IMR-90 (cell line): ENCODE measurements around the gene TAF4. TPM values are rescaled to one million over a fixed set of nuclear protein-coding genes. Genes with fewer than 3 reads are reported as not detected.

ENCODE experiments used
- ATAC-seq: fragments of 200-7000 bp; cut with Tn5 transposase; 2 replicates; pipeline ENCODE4 v1.9.1; 2020; ENCODE audit warnings: low read depth, mild to moderate bottlenecking, moderate library complexity
- BruUV-seq: library from RNA; stranded (reverse); fragments of 400-500 nt; replicated peaks from 2 replicates; lab custom pipeline; 2021; lab: Mats Ljungman, UMichigan
- CTCF ChIA-PET: fragments of 300-600 bp; formaldehyde crosslinking; extraction: SDS; loops from one replicate; lab custom pipeline; 2021; ENCODE audit warnings: antibody characterized with exemption; lab: Yijun Ruan, JAX
- POLR2A ChIA-PET: fragments of 300-600 bp; sonication (Branson Sonifier 250); formaldehyde crosslinking; loops from one replicate; lab custom pipeline; 2022; ENCODE audit warnings: antibody characterized with exemption; ENCODE audit not compliant: unreplicated experiment; lab: Charles Lee
- DNase-seq: peaks from one replicate; pipeline ENCODE4 v3.0.0; 2013
- H2AFZ ChIP-seq: replicated peaks from 2 replicates; pipeline ENCODE3; 2013; ENCODE audit warnings: low read length, mild to moderate bottlenecking; ENCODE audit not compliant: poor library complexity
- H2AK5ac ChIP-seq: 2 replicates; pipeline ENCODE4 v1.6.1; 2013; ENCODE audit warnings: low read depth, low read length, inconsistent platforms
- H2AK9ac ChIP-seq: replicated peaks from 2 replicates; pipeline ENCODE3; 2013; ENCODE audit warnings: mild to moderate bottlenecking, low read depth, low read length, moderate library complexity; ENCODE audit not compliant: poor library complexity
- H2BK120ac ChIP-seq: 2 replicates; pipeline ENCODE4 v1.6.1; 2013; ENCODE audit warnings: low read depth, low read length, inconsistent platforms
- H2BK15ac ChIP-seq: 3 replicates; pipeline ENCODE4 v1.6.1; 2013; ENCODE audit warnings: low read depth, low read length, inconsistent platforms
- H2BK20ac ChIP-seq: 2 replicates; pipeline ENCODE4 v1.6.1; 2013; ENCODE audit warnings: low read depth, mild to moderate bottlenecking, inconsistent platforms, low read length, moderate library complexity
- H2BK5ac ChIP-seq: 2 replicates; pipeline ENCODE4 v1.6.1; 2013; ENCODE audit warnings: mild to moderate bottlenecking, low read depth, low read length, inconsistent platforms; ENCODE audit not compliant: poor library complexity, severe bottlenecking
- H3K14ac ChIP-seq: replicated peaks from 2 replicates; pipeline ENCODE4 v1.6.1; 2013; ENCODE audit warnings: low read depth, low read length, inconsistent platforms
- H3K18ac ChIP-seq: 2 replicates; pipeline ENCODE4 v1.6.1; 2013; ENCODE audit warnings: low read depth, low read length, control low read depth
- H3K23ac ChIP-seq: 2 replicates; pipeline ENCODE4 v1.6.1; 2013; ENCODE audit warnings: low read depth, low read length, inconsistent platforms
- H3K27ac ChIP-seq: 2 replicates; pipeline ENCODE4 v1.5.1; 2013; ENCODE audit warnings: mild to moderate bottlenecking, control low read depth, low read length; ENCODE audit not compliant: insufficient read depth
- H3K27me3 ChIP-seq: 2 replicates; pipeline ENCODE4 v1.6.1; 2013; ENCODE audit warnings: low read length; ENCODE audit not compliant: control insufficient read depth, insufficient read depth
- H3K36me3 ChIP-seq: 2 replicates; pipeline ENCODE4 v1.6.1; 2013; ENCODE audit warnings: low read length, mixed read lengths; ENCODE audit not compliant: control insufficient read depth, insufficient read depth
- H3K4ac ChIP-seq: 2 replicates; pipeline ENCODE4 v1.6.1; 2013; ENCODE audit warnings: low read depth, low read length, inconsistent platforms
- H3K4me1 ChIP-seq: 2 replicates; pipeline ENCODE4 v1.6.1; 2013; ENCODE audit warnings: low read length, mixed read lengths; ENCODE audit not compliant: control insufficient read depth, insufficient read depth
- H3K4me2 ChIP-seq: 2 replicates; pipeline ENCODE4 v1.6.1; 2013; ENCODE audit warnings: low read depth, mild to moderate bottlenecking, control low read depth, low read length, moderate library complexity
- H3K4me3 ChIP-seq: 2 replicates; pipeline ENCODE4 v1.5.1; 2013; ENCODE audit warnings: low read depth, mild to moderate bottlenecking, control low read depth, low read length, moderate library complexity; ENCODE audit not compliant: insufficient read depth
- H3K56ac ChIP-seq: 2 replicates; pipeline ENCODE4 v1.6.1; 2013; ENCODE audit warnings: low read length, inconsistent platforms; ENCODE audit not compliant: insufficient read depth; ENCODE audit errors: extremely low read depth
- H3K79me1 ChIP-seq, 2 experiments: 2 replicates each; pipeline ENCODE4 v1.6.1; 2013; ENCODE audit warnings: low read length in 2 of 2, inconsistent platforms in 1 of 2, low read depth in 1 of 2
- H3K9ac ChIP-seq: 2 replicates; pipeline ENCODE4 v1.6.1; 2013; ENCODE audit warnings: low read depth, low read length, control low read depth
- H3K9me1 ChIP-seq: 2 replicates; pipeline ENCODE4 v1.6.1; 2013; ENCODE audit warnings: low read length, inconsistent platforms; ENCODE audit not compliant: insufficient read depth
- H3K9me3 ChIP-seq: 2 replicates; pipeline ENCODE4 v1.6.1; 2013; ENCODE audit warnings: low read length; ENCODE audit not compliant: control insufficient read depth, insufficient read depth
- H4K20me1 ChIP-seq: 2 replicates; pipeline ENCODE4 v1.6.1; 2013; ENCODE audit warnings: low read length, inconsistent platforms; ENCODE audit not compliant: insufficient read depth
- H4K5ac ChIP-seq: 2 replicates; pipeline ENCODE4 v1.6.1; 2013; ENCODE audit warnings: mild to moderate bottlenecking, low read depth, low read length, control low read depth
- H4K8ac ChIP-seq, 2 experiments: 2 replicates each; pipeline ENCODE4 v1.6.1; 2013; ENCODE audit warnings: low read depth in 2 of 2, low read length in 2 of 2, control low read depth in 1 of 2, inconsistent platforms in 1 of 2
- H4K91ac ChIP-seq: 2 replicates; pipeline ENCODE4 v1.6.1; 2013; ENCODE audit warnings: low read depth, low read length, inconsistent platforms; ENCODE audit not compliant: insufficient read depth
- CEBPB ChIP-seq: IDR thresholded peaks from 2 replicates; pipeline ENCODE4 v1.6.1; 2012; ENCODE audit warnings: low read depth, low read length, improper control_type of control experiment
- CTCF ChIP-seq: conservative IDR thresholded peaks from 2 replicates; pipeline ENCODE4 v1.5.1; 2012; ENCODE audit warnings: mild to moderate bottlenecking, low read depth, low read length, improper control_type of control experiment
- MAZ ChIP-seq: IDR thresholded peaks from 2 replicates; pipeline ENCODE4 v1.6.1; 2012; ENCODE audit warnings: low read depth, mild to moderate bottlenecking, low read length, improper control_type of control experiment, moderate library complexity, borderline replicate concordance
- RCOR1 ChIP-seq: IDR thresholded peaks from 2 replicates; pipeline ENCODE4 v1.6.1; 2012; ENCODE audit warnings: mild to moderate bottlenecking, low read length, improper control_type of control experiment; ENCODE audit not compliant: insufficient replicate concordance
- SMC3 ChIP-seq: fragments of 150-350 bp; IDR thresholded peaks from 2 replicates; pipeline ENCODE4 v1.6.1; 2016; ENCODE audit warnings: low read depth, mild to moderate bottlenecking, antibody characterized with exemption, low read length, moderate library complexity
- WGBS, 2 experiments: methylation state at CpG; one replicate each; pipeline versions ENCODE4 v1.1.5 to v1.1.7; 2013; ENCODE audit warnings: missing lambda C conversion rate in 2 of 2; ENCODE audit not compliant: insufficient read length in 1 of 2; ENCODE audit errors: extremely low coverage in 2 of 2; 5-methylcytosine and 5-hydroxymethylcytosine counted together
- dilution Hi-C: fragments of 300-500 bp; cut with HindIII; formaldehyde crosslinking; loops from one replicate; pipeline ENCODE4 v1.14.3; 2018; ENCODE audit warnings: low sequenced_read_pairs; ENCODE audit not compliant: unreplicated experiment
- in situ Hi-C: fragments of 300-500 bp; cut with MboI; formaldehyde crosslinking; loops from 3 replicates; pipeline ENCODE4 v1.14.3; 2019; ENCODE audit warnings: low sequenced_read_pairs, inconsistent platforms, mixed read lengths
- intact Hi-C: fragments of 100-400 bp; cut with micrococcal nuclease; formaldehyde crosslinking; loops from 2 replicates; pipeline ENCODE4 v1.10.0; 2022
- polyA plus RNA-seq, 3 experiments: library from polyadenylated mRNA; depleted of rRNA; stranded (reverse); fragments of >200 nt; gene quantifications; 2 replicates each; pipeline ENCODE4 v1.2.3, GENCODE V29; 2012; ENCODE audit warnings: low replicate concordance in 1 of 3
- total RNA-seq: library from RNA; depleted of rRNA; stranded (reverse); fragments of >200 nt; gene quantifications from 2 replicates; pipeline ENCODE4 v1.2.3, GENCODE V29; 2012

Gene TAF4
- total and polyA plus RNA-seq, 2 of the 4 experiments (the other 2 are of a cell fraction) = 1.4 to 5.1 TPM

- Histone ChIP-seq H3K27ac (no peak overlapping the region), H3K9me1 (peaks cover 2% of the 10 kb centered on the region; the same call in 1 of the 2 replicates), H4K5ac (no peak overlapping the region), H3K79me1 (peaks cover 4 to 6% of the 10 kb centered on the region in 2 experiments), H3K4me2 (no peak overlapping the region), H2AFZ (no peak overlapping the region), H4K91ac (no peak overlapping the region), H3K4me1 (no peaks in the 10 kb centered on the region), H3K23ac (no peak overlapping the region), H3K27me3 (no peaks in the 10 kb centered on the region), H3K4ac (no peak overlapping the region), H4K8ac (no peak overlapping the region), H2AK9ac (no peak overlapping the region), H2BK20ac (no peak overlapping the region), H2BK5ac (no peak overlapping the region), H4K20me1 (no peaks in the 10 kb centered on the region; the same call in 1 of the 2 replicates), H3K14ac (no peak overlapping the region), H3K18ac (no peak overlapping the region), H3K4me3 (no peak overlapping the region), H3K56ac (no peak overlapping the region), H2BK120ac (no peak overlapping the region), H3K9ac (no peak overlapping the region), H2BK15ac (no peak overlapping the region), H3K36me3 (peaks cover 16% of the 10 kb centered on the region), H3K9me3 (no peaks in the 10 kb centered on the region), H2AK5ac (no peak overlapping the region)
- 82% methylated on average over 8 of the region's 17 CpGs; no CpG with 5 or more reads in 1 of the 2 experiments for WGBS, 2 experiments
- TF ChIP-seq SMC3 (no peak), CEBPB (no peak), MAZ (no peak), RCOR1 (no peak), CTCF (no peak)
- DNase-seq (no peak), ATAC-seq (no peak)
- intact Hi-C loops = no loop called here
- dilution Hi-C loops = no loop called here
- no TSS peak for BruUV-seq
- ChIA-PET POLR2A (no interaction called here), CTCF (no interaction called here)
- in situ Hi-C loops = no loop called here
Measured at GRCh38 chr20:61983965-61984364, 81.7 kb downstream of the TAF4 start.
